GM12878 (cell line): ENCODE measurements around the gene KYAT1. TPM values are rescaled to one million over a fixed set of nuclear protein-coding genes. Genes with fewer than 3 reads are reported as not detected.

Experiments
- ATAC-seq: fragments of 200-7000 bp; cut with Tn5 transposase; 3 replicates; pipeline ENCODE4 v1.9.1; 2020; ENCODE audit warnings: mild to moderate bottlenecking, moderate library complexity
- BruUV-seq: library from RNA; stranded (reverse); fragments of 400-500 nt; replicated peaks from 2 replicates; lab custom pipeline; 2021; lab: Mats Ljungman, UMichigan
- CTCF ChIA-PET: fragments of 300-600 bp; sonication (Branson Sonifier 250); formaldehyde crosslinking; extraction: SDS; loops from one replicate; lab custom pipeline; 2021; ENCODE audit warnings: inconsistent platforms; lab: Yijun Ruan, JAX
- POLR2A ChIA-PET: fragments of 350-600 bp; formaldehyde crosslinking; extraction: SDS; loops from one replicate; lab custom pipeline; 2021; ENCODE audit warnings: inconsistent platforms; lab: Charles Lee
- RAD21 ChIA-PET: fragments of 300-600 bp; sonication (Branson Sonifier 250); formaldehyde crosslinking; loops from one replicate; lab custom pipeline; 2023; ENCODE audit warnings: antibody characterized with exemption; ENCODE audit not compliant: unreplicated experiment; lab: Charles Lee
- SMC1A ChIA-PET: fragments of 300-600 bp; sonication (Branson Sonifier 250); formaldehyde crosslinking; loops from one replicate; lab custom pipeline; 2023; ENCODE audit not compliant: unreplicated experiment, uncharacterized antibody; lab: Charles Lee
- DNase-seq: peaks from one replicate; pipeline ENCODE4 v3.0.0-alpha.2; 2011; ENCODE audit warnings: low read depth, low spot score
- FAIRE-seq: peaks from 3 replicates; lab custom pipeline; 2011; peaks lifted over from hg19 to GRCh38; lab: Jason Lieb, UNC
- H2AFZ ChIP-seq: 2 replicates; pipeline ENCODE4 v1.6.0; 2011; ENCODE audit warnings: low read depth, low read length, control low read depth; ENCODE audit not compliant: control insufficient read depth
- H3K27ac ChIP-seq: 2 replicates; pipeline ENCODE4 v1.5.1; 2011; ENCODE audit warnings: control low read depth; ENCODE audit not compliant: control insufficient read depth, insufficient read depth
- H3K27me3 ChIP-seq, 2 experiments: replicated peaks in 1 of 2; 2 replicates each; pipeline versions ENCODE4 v1.6.0 to v1.6.1; 2011; ENCODE audit warnings: low read length in 1 of 2; ENCODE audit not compliant: control insufficient read depth in 2 of 2, insufficient read depth in 2 of 2
- H3K36me3 ChIP-seq, 2 experiments: 2 replicates each; pipeline ENCODE4 v1.5.1; 2011; ENCODE audit warnings: low read length in 1 of 2; ENCODE audit not compliant: control insufficient read depth in 2 of 2, insufficient read depth in 2 of 2
- H3K4me1 ChIP-seq: 2 replicates; pipeline ENCODE4 v1.6.1; 2011; ENCODE audit warnings: mild to moderate bottlenecking, low read length, moderate library complexity, mixed read lengths; ENCODE audit not compliant: control insufficient read depth, insufficient read depth
- H3K4me2 ChIP-seq: 2 replicates; pipeline ENCODE4 v1.6.0; 2011; ENCODE audit warnings: control low read depth; ENCODE audit not compliant: control insufficient read depth, insufficient read depth
- H3K4me3 ChIP-seq: fragments of 200-600 bp; sonication (generic); 2 replicates; pipeline ENCODE4 v1.5.1; 2016
- H3K79me2 ChIP-seq: 2 replicates; pipeline ENCODE4 v1.6.0; 2011; ENCODE audit warnings: low read length; ENCODE audit not compliant: control insufficient read depth, insufficient read depth
- H3K9ac ChIP-seq: 2 replicates; pipeline ENCODE4 v1.8.0; 2011; ENCODE audit warnings: low read length, control low read depth, mixed read lengths; ENCODE audit not compliant: control insufficient read depth, insufficient read depth
- H3K9me3 ChIP-seq: replicated peaks from 3 replicates; pipeline ENCODE4 v1.5.1; 2011; ENCODE audit warnings: mild to moderate bottlenecking, low read length; ENCODE audit not compliant: control insufficient read depth, insufficient read depth
- H4K20me1 ChIP-seq: 2 replicates; pipeline ENCODE4 v1.6.0; 2011; ENCODE audit not compliant: control insufficient read depth, insufficient read depth
- BRCA1 ChIP-seq: IDR thresholded peaks from 2 replicates; pipeline ENCODE4 v1.6.1; 2011; ENCODE audit warnings: low read depth, low read length, improper control_type of control experiment
- CBX5 ChIP-seq: sonication (generic); IDR thresholded peaks from 2 replicates; pipeline ENCODE4 v1.6.1; 2016; ENCODE audit warnings: low read depth, moderate library complexity, mild to moderate bottlenecking, inconsistent platforms
- E2F8 ChIP-seq: fragments of 450-650 bp; IDR thresholded peaks from 2 replicates; pipeline ENCODE4 v1.6.1; 2018; ENCODE audit warnings: mild to moderate bottlenecking, low read depth, moderate library complexity; ENCODE audit not compliant: partially characterized antibody
- ESRRA ChIP-seq: IDR thresholded peaks from 2 replicates; pipeline ENCODE4 v1.6.1; 2012; ENCODE audit warnings: mild to moderate bottlenecking, low read length, improper control_type of control experiment
- HDGF ChIP-seq: fragments of 450-650 bp; IDR thresholded peaks from 2 replicates; pipeline ENCODE4 v1.6.1; 2016; ENCODE audit warnings: antibody characterized with exemption
- IRF5 ChIP-seq: fragments of 450-650 bp; IDR thresholded peaks from 2 replicates; pipeline ENCODE4 v1.6.1; 2017; ENCODE audit warnings: borderline replicate concordance
- LARP7 ChIP-seq: fragments of 450-650 bp; IDR thresholded peaks from 2 replicates; pipeline ENCODE4 v1.6.1; 2017; ENCODE audit warnings: mild to moderate bottlenecking
- NR2C2 ChIP-seq: IDR thresholded peaks from 2 replicates; pipeline ENCODE4 v1.6.1; 2011; ENCODE audit warnings: borderline replicate concordance, low read depth; ENCODE audit not compliant: control insufficient read depth, insufficient read length
- POLR2AphosphoS5 ChIP-seq: IDR thresholded peaks from 2 replicates; pipeline ENCODE4 v1.6.1; 2011; ENCODE audit warnings: mild to moderate bottlenecking, low read length, inconsistent platforms
- POU2F2 ChIP-seq: IDR thresholded peaks from 3 replicates; pipeline ENCODE4 v1.6.1; 2011; ENCODE audit warnings: low read depth, mild to moderate bottlenecking, low read length, borderline replicate concordance
- SUPT20H ChIP-seq: IDR thresholded peaks from 2 replicates; pipeline ENCODE4 v1.6.1; 2011; ENCODE audit warnings: low read depth, mild to moderate bottlenecking, low read length, moderate library complexity, borderline replicate concordance; ENCODE audit not compliant: control insufficient read depth
- ZNF217 ChIP-seq: fragments of 450-650 bp; IDR thresholded peaks from 2 replicates; pipeline ENCODE4 v1.6.1; 2017; ENCODE audit warnings: antibody characterized with exemption, mild to moderate bottlenecking
- ZNF592 ChIP-seq: fragments of 450-650 bp; IDR thresholded peaks from 2 replicates; pipeline ENCODE4 v1.6.1; 2017; ENCODE audit warnings: mild to moderate bottlenecking, moderate library complexity
- WGBS: methylation state at CpG from one replicate; pipeline ENCODE4 v1.1.6; 2016; ENCODE audit warnings: low lambda C conversion rate; ENCODE audit not compliant: insufficient replicate concordance, insufficient coverage; ENCODE audit errors: missing lambda C conversion rate; 5-methylcytosine and 5-hydroxymethylcytosine counted together
- in situ Hi-C: fragments of 300-500 bp; cut with MboI; formaldehyde crosslinking; loops from 9 replicates; pipeline ENCODE4 v1.14.3; 2018; ENCODE audit warnings: mixed read lengths
- intact Hi-C: fragments of 100-400 bp; cut with micrococcal nuclease; formaldehyde crosslinking; loops from one replicate; pipeline ENCODE4 v1.14.2; 2022; ENCODE audit not compliant: unreplicated experiment
- polyA plus RNA-seq, 11 experiments: library from polyadenylated mRNA; depleted of rRNA in 4 of 11; unstranded in 6 of 11; stranded (reverse) in 5 of 11; fragments of >200 nt; fragmentation: Nextera tagmentation in 4 of 11; fragmentation: Illumina TruSeq in 1 of 11; extraction: Ambion mirVana in 4 of 11; extraction: Trizol in 1 of 11; gene quantifications; 1 replicate in 1 of 11; 2 replicates in 10 of 11; pipeline versions ENCODE4 v1.2.1 to v1.2.3, GENCODE V29; 2011 to 2016; ENCODE audit warnings: inconsistent platforms in 2 of 11, missing spikeins in 2 of 11, low read depth in 1 of 11
- total RNA-seq, 4 experiments: library from RNA; depleted of rRNA in 3 of 4; stranded (reverse); fragments of >200 nt in 3 of 4; fragmentation: Illumina TruSeq in 1 of 4; extraction: Trizol in 1 of 4; gene quantifications; 2 replicates each; pipeline versions ENCODE4 v1.2.1 to v1.2.3, GENCODE V29; 2013 to 2021

The KYAT1 gene
- total and polyA plus RNA-seq, 10 of the 15 experiments (the other 5 are each of a cell fraction or from before 2014, with no cell fraction given) = 5.8 to 15.7 (median 11.4) TPM

GRCh38 chr9:128828267-128828666 is 53.5 kb downstream of the KYAT1 start:
- H4K20me1 ChIP-seq = no peaks in the 10 kb centered on the region
- in situ Hi-C loops (no loop called here), intact Hi-C loops (no loop called here)
- SMC1A ChIA-PET = interaction anchor here (1.3 kb wide), 1 partner anchor 10 kb away, joined by 6 read pairs; the partner anchor contains the start of gene ENDOG
- no peak overlapping the region for H2AFZ ChIP-seq
- H3K9ac ChIP-seq = peak overlapping the region; percentile 89; the same call in 1 of the 2 replicates
- no peak overlapping the region for H3K27ac ChIP-seq
- H3K79me2 ChIP-seq = peaks cover 14% of the 10 kb centered on the region
- no peaks in the 10 kb centered on the region for H3K9me3 ChIP-seq
- H3K4me1 ChIP-seq = peaks cover 7% of the 10 kb centered on the region; the same call in 1 of the 2 replicates
- FAIRE-seq (no peak), DNase-seq (no peak), ATAC-seq (no peak)
- CTCF ChIA-PET = interaction anchor here (0.8 to 2.9 kb wide), 3 partner anchors 10 to 99 kb away, joined by 3 to 22 read pairs (median 3); partner anchors contain the start of gene ENDOG
- H3K27me3 ChIP-seq = no peaks in the 10 kb centered on the region
- RAD21 ChIA-PET = interaction anchor here (1.4 kb wide), 1 partner anchor 10 kb away, joined by 5 read pairs; the partner anchor contains the start of gene ENDOG
- peaks cover 14 to 21% of the 10 kb centered on the region in 2 experiments for H3K36me3 ChIP-seq
- 86% methylated on average over 8 of the region's 8 CpGs for WGBS
- BruUV-seq = no TSS peak
- TF ChIP-seq SUPT20H = no peak
- no peak for TF ChIP-seq POU2F2
- TF ChIP-seq E2F8 = no peak
- TF ChIP-seq ZNF217 = no peak
- TF ChIP-seq CBX5 = no peak
- TF ChIP-seq NR2C2 = no peak
- no peak for TF ChIP-seq ESRRA
- no peak for TF ChIP-seq LARP7
- TF ChIP-seq HDGF = no peak
- no peak for TF ChIP-seq BRCA1
- TF ChIP-seq POLR2AphosphoS5 = no peak
- no peak for TF ChIP-seq ZNF592
- TF ChIP-seq IRF5 = no peak
- peak overlapping the region; percentile 92 for H3K4me3 ChIP-seq
- POLR2A ChIA-PET = interaction anchor here (1.8 kb wide), 1 partner anchor 10 kb away, joined by 15 read pairs; the partner anchor contains the start of gene ENDOG
- peak overlapping the region; percentile 80 for H3K4me2 ChIP-seq
